Measurements from ENCODE around the gene RALGPS2.

- no peak for TF ChIP-seq CTCF (IDR thresholded peaks at IDR 0.05; ENCODE audit: low read depth, low read length)
- no peak for TF ChIP-seq EZH2phosphoT487 (IDR thresholded peaks at IDR 0.05; ENCODE audit: low read depth)
Measured at GRCh38 chr1:178694923-178695525, 30.0 kb upstream of the RALGPS2 start.

All from OCI-LY3 (cell line).